Right ventricle myocardium superior (tissue), 1 donor: ENCODE measurements around the gene SPON2. TPM values are rescaled to one million over a fixed set of nuclear protein-coding genes. Genes with fewer than 3 reads are reported as not detected.

Source experiments
- ATAC-seq: fragments of 200-7000 bp; cut with Tn5 transposase; one replicate; pipeline ENCODE4 v1.9.1; 2020; ENCODE audit warnings: mild to moderate bottlenecking; ENCODE audit not compliant: poor library complexity
- DNase-seq: peaks from one replicate; pipeline ENCODE4 v3.0.0-alpha.2; 2020
- intact Hi-C: fragments of 100-400 bp; cut with DNase I; formaldehyde crosslinking; loops from one replicate; pipeline ENCODE4 v1.11.2; 2022
- total RNA-seq: library from RNA; stranded (reverse); fragmentation: NEBNext Ultra II Directional; extraction: Animal tissue kit (Norgen Biotek cat#: 25700); gene quantifications from one replicate; pipeline ENCODE4 v1.2.1, GENCODE V29; 2021
- donor health status: DM: no; HTN: yes; CAD: no; lungs with severe emphysema.

The SPON2 gene
- total RNA-seq, 1 donor from 2014 or later = 15.6 TPM

DNA sequence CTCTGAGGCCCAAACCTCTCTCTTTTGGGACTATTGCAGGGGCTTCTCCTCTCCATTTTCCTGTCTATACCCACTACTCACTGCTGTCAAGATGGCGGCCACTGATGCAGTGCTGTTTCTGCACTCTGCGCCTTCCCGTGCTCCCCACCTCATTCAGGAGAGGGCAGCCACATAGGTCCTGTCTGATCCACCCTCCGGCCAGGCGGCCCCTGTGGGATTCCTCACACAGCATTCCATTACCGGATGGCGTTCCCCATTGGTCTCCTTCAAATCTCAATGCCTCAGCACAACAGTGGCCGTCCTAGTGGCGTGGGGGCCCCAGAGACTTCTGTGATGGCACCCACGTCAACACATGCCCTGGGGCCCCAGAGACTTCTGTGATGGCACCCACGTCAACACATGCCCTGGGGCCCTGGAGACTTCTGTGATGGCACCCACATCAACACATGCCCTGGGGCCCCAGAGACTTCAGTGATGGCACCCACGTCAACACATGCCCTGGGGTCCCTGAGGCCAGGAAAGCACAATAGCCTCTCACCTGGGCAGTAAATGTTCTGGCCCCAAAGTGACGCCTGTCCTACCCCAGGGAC lies 7.3 kb downstream of the SPON2 start:
- intact Hi-C loops = loop anchor here (5.0 to 10.0 kb wide), 3 partner anchors 82 to 180 kb away; partner anchors contain the start of genes CTBP1 and UVSSA
- DNase-seq (no peak), ATAC-seq (no peak)

- ATAC-seq (no peak), DNase-seq (no peak)
- intact Hi-C loops = loop anchor here (10.0 kb wide), 1 partner anchor 180 kb away; the partner anchor contains the start of gene UVSSA
Measured at GRCh38 chr4:1164444-1164843, 7.9 kb downstream of the SPON2 start.

GRCh38 chr4:1164040-1164439 lies 8.3 kb downstream of the SPON2 start:
- DNase-seq (no peak), ATAC-seq (no peak)
- intact Hi-C loops = loop anchor here (10.0 kb wide), 1 partner anchor 181 kb away; the partner anchor contains the start of gene UVSSA

DNA sequence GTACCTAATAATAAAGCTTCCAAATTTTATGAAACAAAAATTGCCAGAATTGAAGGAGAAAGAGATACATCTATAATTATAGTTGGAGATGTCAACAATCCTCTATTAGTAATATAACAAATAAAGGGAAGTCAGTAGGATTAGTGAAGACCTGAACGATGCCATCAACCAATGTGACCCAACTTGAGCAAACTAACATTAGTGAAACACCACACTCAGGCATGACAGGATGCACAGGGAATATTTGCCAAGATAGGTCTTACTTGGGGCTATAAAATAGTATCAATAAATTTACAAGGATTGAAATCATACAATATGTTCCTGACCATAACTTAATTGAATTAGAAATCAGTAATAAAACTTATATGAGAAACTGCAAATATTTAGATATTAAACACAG lies 12.0 kb downstream of the SPON2 start:
- DNase-seq (no peak), ATAC-seq (no peak)
- intact Hi-C loops = loop anchor here (10.0 kb wide), 1 partner anchor 184 kb away; the partner anchor contains the start of gene UVSSA

GRCh38 chr4:1156069-1156468 lies 16.3 kb downstream of the SPON2 start:
- intact Hi-C loops = no loop called here
- no peak for ATAC-seq
- DNase-seq = no peak

GRCh38 chr4:1155314-1155713 lies 17.1 kb downstream of the SPON2 start:
- intact Hi-C loops = no loop called here
- ATAC-seq = peak; percentile 82

DNA sequence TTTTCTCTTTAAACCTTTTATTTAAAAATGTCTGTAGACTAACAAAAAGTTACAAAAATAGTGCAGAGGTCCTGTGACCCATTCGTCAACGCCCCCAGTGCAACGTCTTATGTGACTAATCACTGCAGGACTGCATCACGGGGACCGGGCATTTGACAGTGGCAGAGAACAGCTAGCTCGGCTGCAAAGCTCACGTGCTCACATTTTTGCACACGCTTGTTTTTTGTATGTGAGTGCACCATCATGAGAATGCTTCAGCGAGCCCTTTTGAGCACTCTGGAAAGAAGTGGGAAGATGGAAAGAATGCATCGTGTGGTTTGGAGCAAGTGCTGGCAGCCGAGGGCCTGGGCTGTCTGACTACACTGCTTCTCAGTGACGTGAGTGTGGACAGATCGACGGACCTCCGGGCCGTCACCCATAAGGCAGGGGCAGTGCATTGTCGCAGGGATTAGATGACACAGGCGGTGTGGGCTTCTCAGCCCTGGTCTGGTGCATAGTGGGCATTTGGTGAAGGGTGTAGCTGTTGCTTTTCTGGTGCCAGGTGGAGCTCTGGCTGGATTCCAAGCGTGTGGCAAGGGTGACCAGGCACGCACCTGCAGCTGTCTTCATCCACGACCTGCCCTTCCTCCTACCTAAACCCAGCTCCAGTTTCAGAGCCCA lies 17.7 kb downstream of the SPON2 start:
- intact Hi-C loops = no loop called here

More at GRCh38 chr4:1155314-1155713, 17.1 kb downstream of the SPON2 start:
- DNase-seq = no peak

GRCh38 chr4:1154126-1154522 lies 18.3 kb downstream of the SPON2 start:
- ATAC-seq (no peak), DNase-seq (no peak)
- intact Hi-C loops = no loop called here

More for the DNA sequence above, 17.7 kb downstream of the SPON2 start:
- DNase-seq = no peak
- peak; percentile 55 for ATAC-seq

DNA sequence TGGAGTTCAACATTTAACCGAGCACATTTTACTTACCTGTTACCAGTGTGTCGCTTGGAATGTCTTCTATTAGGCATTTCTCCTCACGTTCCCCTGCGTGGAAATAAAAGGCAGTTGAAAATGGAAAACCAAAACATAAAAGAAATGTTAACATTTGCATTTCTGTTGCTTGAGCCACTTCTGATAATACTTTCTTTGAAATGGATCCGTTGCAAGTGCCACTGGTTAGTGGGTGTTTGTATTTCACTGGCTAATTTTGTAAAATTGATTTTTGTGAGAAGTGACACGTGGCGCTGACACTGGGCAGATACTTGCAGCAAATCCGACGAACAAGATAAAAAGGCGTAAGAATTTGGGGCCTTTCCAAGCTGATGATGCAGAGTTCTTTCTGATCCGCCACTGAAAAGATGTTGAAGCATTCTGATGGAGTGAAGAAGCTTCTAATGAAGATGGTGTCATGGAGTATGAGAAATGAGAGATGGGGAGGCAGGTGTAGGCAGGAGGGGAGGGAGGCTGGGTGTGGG lies 18.8 kb downstream of the SPON2 start:
- intact Hi-C loops = no loop called here
- DNase-seq (no peak), ATAC-seq (no peak)

- no peak for DNase-seq
- no peak for ATAC-seq
- intact Hi-C loops = no loop called here
Measured at GRCh38 chr4:1152290-1152689, 20.1 kb downstream of the SPON2 start.

- intact Hi-C loops = no loop called here
Measured at GRCh38 chr4:1151541-1151940, 20.8 kb downstream of the SPON2 start.

GRCh38 chr4:1150875-1151274 lies 21.5 kb downstream of the SPON2 start:
- intact Hi-C loops = no loop called here
- ATAC-seq = no peak

More at GRCh38 chr4:1151541-1151940, 20.8 kb downstream of the SPON2 start:
- ATAC-seq (no peak), DNase-seq (no peak)

DNA sequence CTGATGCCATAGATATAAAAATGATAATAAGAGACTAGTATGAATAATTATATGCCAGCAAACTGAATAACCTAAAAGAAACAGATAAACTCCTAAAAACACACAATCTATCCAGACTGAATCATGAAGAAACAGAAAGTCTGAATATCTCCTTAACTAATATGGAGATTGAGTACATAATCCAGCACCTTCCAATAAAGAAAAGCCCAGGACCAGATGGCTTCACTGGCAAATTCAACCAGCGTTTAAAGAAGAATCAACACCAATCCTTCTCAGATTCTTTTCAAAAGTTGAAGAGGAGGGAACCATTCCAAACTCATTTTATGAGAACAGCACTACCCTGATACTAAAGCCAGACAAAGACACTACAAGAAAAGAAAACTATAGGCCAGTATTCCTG lies 32.5 kb downstream of the SPON2 start:
- DNase-seq (no peak), ATAC-seq (no peak)
- intact Hi-C loops = loop anchor here (10.0 kb wide), 1 partner anchor 385 kb away; no protein-coding TSS in a partner anchor

More at GRCh38 chr4:1150875-1151274, 21.5 kb downstream of the SPON2 start:
- no peak for DNase-seq

DNA sequence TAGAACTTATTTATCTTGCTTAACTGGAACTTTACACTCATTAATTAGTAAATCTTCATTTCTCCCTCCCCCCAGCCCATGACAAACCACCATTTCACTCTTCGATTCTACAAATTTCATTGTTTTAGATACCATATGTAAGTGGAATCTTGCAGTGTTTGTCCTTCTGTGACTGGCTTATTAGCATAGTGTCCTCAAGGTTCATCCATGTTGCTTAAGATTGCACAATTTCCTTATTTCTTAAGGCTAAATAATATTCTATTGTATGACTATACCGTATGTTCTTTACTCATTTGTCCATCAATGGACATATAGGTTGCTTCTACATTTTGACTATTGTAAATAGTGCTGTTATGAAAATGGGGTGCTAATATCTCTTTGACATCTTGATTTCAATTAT lies 34.5 kb downstream of the SPON2 start:
- DNase-seq = no peak
- intact Hi-C loops = loop anchor here (10.0 kb wide), 1 partner anchor 387 kb away; no protein-coding TSS in a partner anchor
- no peak for ATAC-seq

- no peak for DNase-seq
- intact Hi-C loops = loop anchor here (10.0 kb wide), 1 partner anchor 388 kb away; no protein-coding TSS in a partner anchor
- no peak for ATAC-seq
Measured at GRCh38 chr4:1137063-1137776, 35.2 kb downstream of the SPON2 start.

- intact Hi-C loops = loop anchor here (10.0 kb wide), 1 partner anchor 389 kb away; no protein-coding TSS in a partner anchor
- DNase-seq = no peak
Measured at GRCh38 chr4:1136048-1136447, 36.3 kb downstream of the SPON2 start.

DNA sequence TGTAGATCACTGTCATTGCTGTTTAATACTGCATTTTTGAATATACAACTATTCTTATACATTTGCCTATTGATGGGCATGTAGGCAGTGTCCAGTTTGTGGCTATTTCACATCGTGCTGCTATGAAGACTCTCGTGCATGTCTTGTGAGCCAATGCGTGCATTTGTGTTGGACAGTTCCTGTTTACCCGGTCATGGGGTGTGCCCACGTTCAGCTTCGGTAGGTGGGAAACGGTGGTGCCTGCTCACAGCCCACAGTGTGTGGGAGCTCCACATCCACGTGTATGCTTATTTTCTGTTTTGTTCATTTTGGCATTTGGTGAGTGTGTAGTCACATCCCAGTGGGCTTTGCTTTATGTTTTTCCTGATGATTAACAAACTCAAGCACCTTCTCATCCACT lies 39.4 kb downstream of the SPON2 start:
- intact Hi-C loops = loop anchor here (5.0 to 10.0 kb wide), 3 partner anchors 134 to 392 kb away; partner anchors contain the start of gene UVSSA
- ATAC-seq (no peak), DNase-seq (no peak)

More at GRCh38 chr4:1136048-1136447, 36.3 kb downstream of the SPON2 start:
- ATAC-seq = no peak

GRCh38 chr4:1130316-1131186 lies 41.8 kb downstream of the SPON2 start:
- intact Hi-C loops = loop anchor here (5.0 to 10.0 kb wide), 3 partner anchors 137 to 394 kb away; partner anchors contain the start of gene UVSSA
- ATAC-seq (peak; percentile 97), DNase-seq (peak; percentile 71)
